Fibroblast of lung (primary cell): ENCODE results near the gene STS. TPM values are rescaled to one million over a fixed set of nuclear protein-coding genes. Genes with fewer than 3 reads are reported as not detected.
"Not testable (repeated sequence)": the region's sequence is repeated elsewhere in the genome, so short reads cannot be mapped to it uniquely, and the experiment has no call there.

Experiments used
- DNase-seq, 2 donors: peaks; one replicate each; pipeline versions ENCODE4 v3.0.0 to v3.0.0-alpha.2; 2010; ENCODE audit warnings: low read depth in 2 of 2
- H2AFZ ChIP-seq: 2 replicates; pipeline ENCODE4 v1.5.1; 2012; ENCODE audit warnings: low read length, control low read depth, inconsistent platforms
- H3K27ac ChIP-seq: 2 replicates; pipeline ENCODE4 v1.5.1; 2011; ENCODE audit warnings: low read length, control low read depth; ENCODE audit not compliant: insufficient read depth
- H3K27me3 ChIP-seq: 2 replicates; pipeline ENCODE4 v1.5.1; 2011; ENCODE audit warnings: mild to moderate bottlenecking, low read length; ENCODE audit not compliant: control insufficient read depth, insufficient read depth
- H3K36me3 ChIP-seq: 2 replicates; pipeline ENCODE4 v1.5.1; 2011; ENCODE audit warnings: low read length; ENCODE audit not compliant: control insufficient read depth, insufficient read depth
- H3K4me1 ChIP-seq: 2 replicates; pipeline ENCODE4 v1.5.1; 2011; ENCODE audit warnings: low read length; ENCODE audit not compliant: control insufficient read depth, insufficient read depth; ENCODE audit errors: extremely low read depth
- H3K4me2 ChIP-seq: 2 replicates; pipeline ENCODE4 v1.5.1; 2011; ENCODE audit warnings: low read length, control low read depth; ENCODE audit not compliant: insufficient read depth; ENCODE audit errors: extremely low read depth
- H3K4me3 ChIP-seq, 4 experiments: fragments of 200-600 bp in 1 of 4; sonication (generic) in 1 of 4; replicated peaks in 1 of 4; 2 replicates each; pipeline ENCODE4 v1.5.1; 2011 to 2016; ENCODE audit warnings: low read length in 4 of 4, low read depth in 3 of 4, mild to moderate bottlenecking in 3 of 4, control low read depth in 2 of 4, inconsistent platforms in 1 of 4, mixed read lengths in 1 of 4; ENCODE audit not compliant: insufficient read depth in 1 of 4; ENCODE audit errors: control extremely low read depth in 1 of 4
- H3K79me2 ChIP-seq: 2 replicates; pipeline ENCODE4 v1.5.1; 2012; ENCODE audit warnings: mild to moderate bottlenecking, low read length, inconsistent platforms; ENCODE audit not compliant: control insufficient read depth, insufficient read depth
- H3K9ac ChIP-seq: 2 replicates; pipeline ENCODE4 v1.5.1; 2011; ENCODE audit warnings: mild to moderate bottlenecking, low read length, control low read depth; ENCODE audit not compliant: insufficient read depth
- H3K9me3 ChIP-seq: 2 replicates; pipeline ENCODE4 v1.5.1; 2012; ENCODE audit warnings: low read depth, low read length; ENCODE audit not compliant: control insufficient read depth, insufficient read depth
- H4K20me1 ChIP-seq: 2 replicates; pipeline ENCODE4 v1.5.1; 2011; ENCODE audit warnings: low read length; ENCODE audit not compliant: control insufficient read depth, insufficient read depth; ENCODE audit errors: extremely low read depth
- EZH2 ChIP-seq: IDR thresholded peaks from 2 replicates; pipeline ENCODE4 v1.5.1; 2012; ENCODE audit warnings: low read length, control low read depth, mild to moderate bottlenecking; ENCODE audit errors: missing control alignments
- polyA plus RNA-seq, 2 donors: library from polyadenylated mRNA; depleted of rRNA in 1 of 2; stranded (reverse) in 1 of 2; unstranded in 1 of 2; fragments of >200 nt; gene quantifications; 2 replicates each; pipeline ENCODE4 v1.2.1, GENCODE V29; 2011 to 2012; ENCODE audit warnings: missing spikeins in 1 of 2
- total RNA-seq: library from RNA; depleted of rRNA; stranded (reverse); fragments of >200 nt; gene quantifications from 2 replicates; pipeline ENCODE4 v1.2.1, GENCODE V29; 2014
- TF ChIP-seq, protein P1 (sequence below), 2 donors: IDR thresholded peaks in 1 of 2; conservative IDR thresholded peaks in 1 of 2; 1 replicate in 1 of 2; 2 replicates in 1 of 2; pipeline ENCODE4 v1.5.1; 2011 to 2012; ENCODE audit warnings: low read length in 2 of 2, control low read depth in 1 of 2, inconsistent platforms in 1 of 2, low read depth in 1 of 2, mild to moderate bottlenecking in 1 of 2

STS gene
- total and polyA plus RNA-seq, 2 donors (not counting 1 experiment from before 2014, with no cell fraction given) = 5.0 to 13.1 TPM

DNA sequence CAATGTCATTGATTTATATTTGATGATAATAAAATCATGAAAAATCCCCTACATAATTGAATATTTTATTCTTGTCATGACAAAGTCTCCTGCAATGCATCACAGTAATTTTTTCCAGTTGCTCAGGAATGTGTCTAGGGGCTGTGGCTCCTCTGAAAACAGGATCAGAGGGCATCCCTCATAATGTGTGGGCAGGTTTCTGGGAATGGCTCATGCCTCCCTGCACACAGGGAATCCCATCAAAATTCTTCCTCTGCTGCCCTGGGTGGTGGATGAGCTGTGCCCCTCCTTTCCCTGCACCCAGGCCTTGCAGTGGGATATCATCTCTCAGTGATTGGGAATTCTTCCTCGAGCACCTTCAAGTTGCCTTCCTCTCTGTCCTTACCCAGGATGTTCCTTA lies 20.9 kb downstream of the STS start:
- no peaks in the 10 kb centered on the region for H3K9me3 ChIP-seq
- no peaks in the 10 kb centered on the region for H3K79me2 ChIP-seq
- no peaks in the 10 kb centered on the region for H4K20me1 ChIP-seq
- no peak overlapping the region for H3K4me2 ChIP-seq
- no peaks in the 10 kb centered on the region for H3K27me3 ChIP-seq
- H3K36me3 ChIP-seq = no peaks in the 10 kb centered on the region
- H2AFZ ChIP-seq = no peak overlapping the region
- TF ChIP-seq, protein P1, sequence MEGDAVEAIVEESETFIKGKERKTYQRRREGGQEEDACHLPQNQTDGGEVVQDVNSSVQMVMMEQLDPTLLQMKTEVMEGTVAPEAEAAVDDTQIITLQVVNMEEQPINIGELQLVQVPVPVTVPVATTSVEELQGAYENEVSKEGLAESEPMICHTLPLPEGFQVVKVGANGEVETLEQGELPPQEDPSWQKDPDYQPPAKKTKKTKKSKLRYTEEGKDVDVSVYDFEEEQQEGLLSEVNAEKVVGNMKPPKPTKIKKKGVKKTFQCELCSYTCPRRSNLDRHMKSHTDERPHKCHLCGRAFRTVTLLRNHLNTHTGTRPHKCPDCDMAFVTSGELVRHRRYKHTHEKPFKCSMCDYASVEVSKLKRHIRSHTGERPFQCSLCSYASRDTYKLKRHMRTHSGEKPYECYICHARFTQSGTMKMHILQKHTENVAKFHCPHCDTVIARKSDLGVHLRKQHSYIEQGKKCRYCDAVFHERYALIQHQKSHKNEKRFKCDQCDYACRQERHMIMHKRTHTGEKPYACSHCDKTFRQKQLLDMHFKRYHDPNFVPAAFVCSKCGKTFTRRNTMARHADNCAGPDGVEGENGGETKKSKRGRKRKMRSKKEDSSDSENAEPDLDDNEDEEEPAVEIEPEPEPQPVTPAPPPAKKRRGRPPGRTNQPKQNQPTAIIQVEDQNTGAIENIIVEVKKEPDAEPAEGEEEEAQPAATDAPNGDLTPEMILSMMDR (conservative IDR thresholded peaks at IDR 0.05 in 1 of 2, IDR thresholded peaks at IDR 0.05 in 1 of 2; ENCODE audit: low read depth in 1 of 2, low read length in 2 of 2) = no peak
- no peak for TF ChIP-seq EZH2
- no peaks in the 10 kb centered on the region for H3K4me1 ChIP-seq
- H3K4me3 ChIP-seq = no peak overlapping the region
- no peak overlapping the region for H3K27ac ChIP-seq
- H3K9ac ChIP-seq = no peak overlapping the region
- DNase-seq = peak in 1 of 2 donors; percentile 44

DNA sequence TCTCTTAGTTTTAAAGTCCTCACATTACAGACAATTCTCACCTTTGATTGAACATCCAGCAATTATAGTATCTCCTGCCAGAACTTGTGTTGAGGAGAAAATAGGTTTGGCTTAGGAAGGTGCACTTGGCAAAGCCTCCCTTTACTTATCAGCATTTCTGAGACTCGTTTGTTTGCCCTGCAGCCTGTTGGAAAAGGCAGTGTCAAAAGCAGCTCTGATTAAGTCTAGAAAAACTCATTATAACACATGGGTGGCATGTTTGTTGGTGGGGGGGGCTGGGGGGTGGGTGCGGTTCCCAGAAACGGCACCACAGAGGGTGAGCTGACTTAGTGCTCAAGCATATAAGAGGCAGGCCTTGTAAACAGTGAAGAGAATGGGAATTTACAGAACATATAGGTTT lies 22.1 kb downstream of the STS start:
- DNase-seq = no peak

DNA sequence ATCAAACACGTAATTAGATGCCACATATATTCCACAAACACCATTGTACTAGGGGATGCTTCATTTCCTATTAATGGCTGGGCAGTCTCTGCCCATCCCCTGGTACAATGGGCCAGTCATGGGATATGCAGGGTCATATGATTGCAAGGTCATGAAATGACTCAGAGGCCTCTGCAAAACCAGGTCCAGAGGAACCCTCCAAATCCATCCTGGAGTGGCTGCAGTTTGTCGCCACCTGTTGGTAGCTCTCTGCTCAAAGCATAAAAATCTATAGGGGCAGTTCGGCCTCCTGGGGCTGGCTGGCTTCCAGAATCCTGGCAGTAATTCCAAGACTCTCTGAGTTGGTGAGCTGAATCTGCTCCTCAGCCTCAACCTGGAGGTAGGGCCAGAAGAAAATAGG lies 23.4 kb downstream of the STS start:
- no peak overlapping the region for H3K4me3 ChIP-seq
- H3K36me3 ChIP-seq = no peaks in the 10 kb centered on the region
- no peak overlapping the region for H3K4me2 ChIP-seq
- H3K79me2 ChIP-seq = no peaks in the 10 kb centered on the region
- H3K27me3 ChIP-seq = no peaks in the 10 kb centered on the region
- no peak overlapping the region for H3K9ac ChIP-seq
- H3K4me1 ChIP-seq = no peaks in the 10 kb centered on the region
- DNase-seq = peak in 1 of 2 donors; percentile 5
- TF ChIP-seq, protein P1 (conservative IDR thresholded peaks at IDR 0.05 in 1 of 2, IDR thresholded peaks at IDR 0.05 in 1 of 2; ENCODE audit: low read depth in 1 of 2, low read length in 2 of 2) = peak in 1 of 2 donors; percentile 12
- no peak for TF ChIP-seq EZH2
- H3K9me3 ChIP-seq = no peaks in the 10 kb centered on the region
- H4K20me1 ChIP-seq = no peaks in the 10 kb centered on the region
- H2AFZ ChIP-seq = no peak overlapping the region
- no peak overlapping the region for H3K27ac ChIP-seq

More for the DNA sequence above, 22.1 kb downstream of the STS start:
- Histone ChIP-seq H3K4me3 (no peak overlapping the region), H2AFZ (no peak overlapping the region), H3K9me3 (no peaks in the 10 kb centered on the region), H3K27ac (no peak overlapping the region), H3K36me3 (no peaks in the 10 kb centered on the region), H3K4me2 (no peak overlapping the region), H4K20me1 (no peaks in the 10 kb centered on the region), H3K79me2 (no peaks in the 10 kb centered on the region), H3K27me3 (no peaks in the 10 kb centered on the region), H3K4me1 (no peaks in the 10 kb centered on the region), H3K9ac (no peak overlapping the region)
- TF ChIP-seq EZH2 = no peak
- TF ChIP-seq, protein P1 (conservative IDR thresholded peaks at IDR 0.05 in 1 of 2, IDR thresholded peaks at IDR 0.05 in 1 of 2; ENCODE audit: low read depth in 1 of 2, low read length in 2 of 2) = no peak

DNA sequence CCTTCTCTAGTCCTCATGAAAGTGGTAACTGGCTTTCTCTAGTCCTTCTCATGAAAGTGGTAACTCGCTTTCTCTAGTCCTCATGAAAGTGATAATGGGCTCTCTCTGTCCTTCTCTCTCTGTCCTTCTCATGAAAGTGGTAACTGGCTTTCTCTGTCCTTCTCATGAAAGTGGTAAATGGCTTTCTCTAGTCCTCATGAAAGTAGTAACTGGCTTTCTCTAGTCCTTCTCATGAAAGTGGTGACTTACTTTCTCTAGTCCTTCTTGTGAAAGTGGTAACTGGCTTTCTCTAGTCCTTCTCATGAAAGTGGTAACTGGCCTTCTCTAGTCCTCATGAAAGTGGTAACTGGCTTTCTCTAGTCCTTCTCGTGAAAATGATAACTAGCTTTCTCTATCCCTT lies 31.3 kb downstream of the STS start:
- not testable (repeated sequence) for DNase-seq, H4K20me1 ChIP-seq

More for the DNA sequence above, 31.3 kb downstream of the STS start:
- not testable (repeated sequence) for H3K36me3 ChIP-seq, H3K79me2 ChIP-seq, H3K27ac ChIP-seq, H3K9me3 ChIP-seq, H3K27me3 ChIP-seq, H3K4me3 ChIP-seq, H3K4me1 ChIP-seq, H3K9ac ChIP-seq, H2AFZ ChIP-seq, H3K4me2 ChIP-seq
